HG02884 (cell line): ENCODE data around the gene COMMD7.
"Not testable (repeated sequence)": the region's sequence is repeated elsewhere in the genome, so short reads cannot be mapped to it uniquely, and the experiment has no call there.

Experiments
- ATAC-seq: cut with Tn5 transposase; IDR thresholded peaks from one replicate; pipeline ENCODE4 v1.9.1; 2021; ENCODE audit warnings: mild to moderate bottlenecking, moderate library complexity; ENCODE audit not compliant: unreplicated experiment

The COMMD7 gene

DNA sequence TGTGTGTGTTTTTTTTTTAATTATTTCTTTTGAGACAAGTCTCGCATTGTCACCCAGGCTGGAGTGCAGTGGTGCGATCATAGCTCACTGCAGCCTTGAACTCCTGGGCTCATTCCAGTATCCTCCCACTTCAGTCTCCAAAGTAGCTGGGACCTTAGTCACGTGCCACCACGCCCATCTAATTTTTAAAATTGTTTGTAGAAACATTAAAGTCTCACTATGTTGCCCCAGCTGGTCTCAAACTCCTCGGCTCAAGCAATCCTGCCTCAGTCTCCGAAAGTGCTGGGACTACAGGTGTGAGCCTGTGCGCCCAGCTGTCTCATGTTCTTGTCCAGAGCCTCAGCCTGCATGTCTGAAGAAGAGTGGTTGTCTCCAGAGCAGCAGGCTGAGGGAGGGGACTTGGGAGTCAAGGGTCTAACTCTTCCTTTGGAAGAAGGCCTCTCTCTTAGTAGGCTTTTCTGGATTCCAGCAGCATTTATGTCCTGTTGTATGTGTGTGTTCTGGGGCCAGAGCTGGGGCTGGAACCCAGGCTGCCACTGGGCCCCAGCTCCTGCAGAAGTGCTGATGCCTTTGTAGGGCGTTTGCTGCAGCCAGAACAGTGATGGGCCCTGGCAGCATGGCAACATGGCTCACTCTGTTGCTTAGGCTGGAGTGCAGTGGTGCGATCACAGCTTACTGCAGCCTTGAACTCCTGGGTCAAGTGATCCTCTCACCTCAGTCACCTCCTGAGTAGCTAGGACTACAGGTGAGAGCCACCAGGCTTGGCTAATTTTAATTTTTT is 24.3 kb upstream of the COMMD7 start:
- ATAC-seq, result no peak

DNA sequence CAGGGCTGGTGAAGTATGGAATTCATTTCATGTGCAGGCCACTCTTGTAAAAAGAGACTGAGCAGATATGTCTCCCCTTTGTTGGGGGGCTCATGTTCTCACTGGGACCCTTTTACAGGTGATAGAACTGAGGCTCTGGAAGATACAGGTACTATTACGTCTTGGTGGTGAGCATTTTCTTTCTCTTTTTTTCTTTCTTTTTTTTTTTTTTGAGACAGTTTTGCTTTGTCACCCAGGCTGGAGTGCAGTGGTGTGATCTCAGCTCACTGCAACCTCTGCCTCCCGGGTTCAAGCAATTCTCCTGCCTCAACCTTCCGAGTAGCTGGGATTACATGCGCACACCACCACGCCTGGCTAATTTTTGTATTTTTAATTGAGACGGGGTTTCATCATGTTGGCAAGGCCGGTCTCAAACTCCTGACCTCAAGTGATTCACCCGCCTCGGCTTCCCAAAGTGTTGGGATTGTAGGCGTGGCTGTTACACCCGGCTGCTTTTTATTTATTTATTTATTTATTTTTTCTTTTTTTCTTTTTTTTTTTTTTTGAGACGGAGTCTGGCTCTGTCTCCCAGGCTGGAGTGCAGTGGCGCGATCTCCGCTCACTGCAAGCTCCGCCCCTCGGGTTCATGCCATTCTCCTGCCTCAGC is 22.1 kb upstream of the COMMD7 start:
- ATAC-seq, result not testable (repeated sequence)

DNA sequence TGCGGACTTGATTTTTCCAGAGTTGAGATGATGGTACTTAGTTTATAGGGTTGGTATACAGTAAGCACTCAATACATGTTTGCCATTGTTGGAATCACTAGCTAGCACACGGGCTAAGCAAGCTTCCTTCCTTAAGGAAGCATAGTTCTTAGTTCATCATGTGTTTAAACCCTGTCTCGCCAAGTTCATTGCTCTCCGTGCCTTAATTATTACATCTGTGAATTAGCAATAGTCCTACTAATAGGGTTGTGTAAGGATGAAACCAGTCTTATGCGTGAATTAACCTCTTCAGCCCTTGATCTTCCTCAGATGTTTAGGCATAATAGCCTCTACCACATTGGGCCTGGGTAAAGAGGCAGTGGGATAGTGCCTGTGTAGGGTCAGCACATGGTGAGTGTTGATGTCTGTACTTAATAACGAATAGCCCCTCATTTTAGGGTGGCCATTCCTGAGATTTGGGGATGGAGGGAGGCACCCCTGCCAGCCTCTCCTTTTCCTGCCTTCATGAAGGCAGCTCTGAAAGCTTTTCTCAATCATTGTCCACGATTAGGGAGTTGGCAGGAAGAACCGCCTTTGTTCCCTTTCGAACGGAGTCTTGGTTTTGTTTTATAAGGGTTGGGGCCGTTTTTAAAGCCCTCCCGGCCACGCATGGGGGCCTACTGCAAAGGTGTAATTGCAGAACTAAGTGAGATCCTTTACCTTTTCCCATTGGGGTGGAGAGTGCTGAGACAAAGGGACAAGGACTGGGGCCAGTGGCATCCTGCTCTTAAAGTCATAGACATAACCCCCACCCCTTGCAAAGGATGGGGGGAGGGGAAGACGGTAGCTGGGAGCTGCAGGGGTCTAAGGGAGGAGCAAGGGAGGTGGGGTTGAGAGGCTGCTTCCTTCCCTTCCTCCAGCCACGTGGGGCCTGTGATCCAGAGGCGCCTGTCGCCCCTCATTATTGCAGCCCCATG is 21.0 kb upstream of the COMMD7 start:
- no peak for ATAC-seq

DNA sequence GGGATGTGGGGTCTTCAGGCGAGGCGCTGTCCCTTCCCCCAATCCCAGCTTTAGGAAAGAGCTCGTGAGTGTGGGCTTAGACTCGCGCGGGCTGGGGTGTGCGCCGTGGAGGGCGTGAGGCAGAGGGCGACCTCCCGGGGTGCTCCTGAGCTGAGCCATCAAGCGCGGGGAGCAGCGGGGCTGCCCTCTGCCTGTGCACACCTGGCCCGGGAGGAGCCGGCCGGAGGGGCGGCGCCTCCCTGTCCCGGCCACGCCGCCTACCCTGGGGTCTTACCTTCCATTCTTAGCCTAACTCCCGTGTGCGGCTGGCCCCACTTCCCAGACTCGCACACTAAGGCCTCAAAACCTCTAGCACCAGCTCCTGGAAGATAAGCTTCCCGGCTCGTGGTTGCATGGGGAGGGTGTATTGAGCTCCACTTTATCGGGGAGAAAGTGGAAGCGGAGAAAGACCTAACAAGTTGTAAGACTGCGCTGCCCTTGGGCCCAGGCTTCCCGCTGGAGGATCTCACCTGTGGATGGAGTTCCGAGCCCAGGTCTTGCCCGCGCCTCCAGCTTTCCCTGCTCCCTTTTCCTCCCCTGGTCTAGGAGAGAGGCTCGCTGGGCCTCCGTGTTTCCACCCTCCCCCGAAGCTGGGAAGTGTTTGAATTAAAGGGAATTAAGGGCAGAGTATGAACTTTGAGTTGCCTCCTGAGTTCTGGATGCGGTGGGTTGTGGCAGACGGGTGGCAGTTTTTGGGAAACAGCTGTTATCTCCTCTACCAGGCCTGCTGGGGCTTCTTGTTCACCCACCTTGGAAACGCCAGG is 20.1 kb upstream of the COMMD7 start:
- ATAC-seq, result no peak

DNA sequence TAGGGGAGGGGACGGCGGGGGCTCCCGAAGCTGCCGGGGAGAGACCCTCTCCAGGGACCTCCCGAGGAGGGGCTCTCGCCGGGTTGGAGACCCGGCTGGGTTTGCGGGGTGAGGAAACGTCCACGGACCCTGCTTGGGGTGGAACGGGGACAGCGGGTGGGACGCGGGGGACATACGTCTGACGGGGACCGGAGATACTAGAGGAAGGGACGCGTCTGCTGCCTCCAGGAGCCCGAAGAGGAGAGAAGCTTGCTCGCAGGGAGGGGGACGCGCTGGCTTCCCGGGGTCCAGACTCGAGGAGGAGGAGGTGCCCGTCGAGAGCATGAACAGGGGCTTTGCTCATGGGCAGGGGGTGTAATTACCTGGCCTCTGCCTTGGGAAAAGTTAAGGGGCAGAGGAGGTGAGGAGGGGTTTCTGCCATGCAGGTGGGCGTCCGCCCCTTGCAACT is 19.5 kb upstream of the COMMD7 start:
- no peak for ATAC-seq

DNA sequence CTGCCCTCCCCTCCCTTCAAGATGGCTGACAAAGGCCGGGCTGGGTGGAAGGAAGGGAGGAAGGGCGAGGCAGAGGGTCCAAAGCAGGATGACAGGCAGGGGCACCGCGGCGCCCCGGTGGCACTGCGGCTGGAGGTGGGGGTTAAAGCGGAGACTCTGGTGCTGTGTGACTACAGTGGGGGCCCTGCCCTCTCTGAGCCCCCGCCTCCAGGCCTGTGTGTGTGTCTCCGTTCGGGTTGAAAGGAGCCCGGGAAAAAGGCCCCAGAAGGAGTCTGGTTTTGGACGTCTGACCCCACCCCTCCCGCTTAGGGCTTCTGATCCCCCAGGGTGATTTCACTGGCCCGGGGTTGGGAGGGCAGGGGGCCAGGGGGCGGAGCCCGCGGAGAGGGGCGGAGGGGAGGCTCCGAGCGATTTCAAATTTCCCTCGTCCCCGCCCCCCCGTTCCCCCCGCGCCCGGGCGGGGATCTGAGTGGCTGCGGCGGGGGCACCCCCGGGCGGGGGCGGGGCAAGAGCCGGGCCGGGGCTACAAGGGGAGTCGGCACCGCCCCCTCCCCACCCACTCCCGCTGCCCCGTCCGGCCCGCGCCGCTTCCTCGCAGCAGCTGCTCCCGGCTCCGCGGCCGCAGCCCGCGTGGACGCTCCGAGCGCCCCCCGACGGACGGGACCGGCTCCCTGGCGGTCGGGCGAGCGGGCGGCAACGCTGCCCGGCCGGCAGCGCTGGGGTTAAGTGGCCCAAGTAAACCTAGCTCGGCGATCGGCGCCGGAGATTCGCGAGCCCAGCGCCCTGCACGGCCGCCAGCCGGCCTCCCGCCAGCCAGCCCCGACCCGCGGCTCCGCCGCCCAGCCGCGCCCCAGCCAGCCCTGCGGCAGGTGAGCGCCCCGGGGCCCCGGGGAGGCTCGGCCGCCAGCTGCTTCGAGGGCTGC is 18.8 kb upstream of the COMMD7 start, which contains the start of gene DNMT3B:
Gene DNMT3B, plus strand, starts transcription at position 555 of the 923 bp plus-strand sequence. CDS start 17,939 bp downstream, outside the sequence.
- peak; percentile 43 for ATAC-seq

DNA sequence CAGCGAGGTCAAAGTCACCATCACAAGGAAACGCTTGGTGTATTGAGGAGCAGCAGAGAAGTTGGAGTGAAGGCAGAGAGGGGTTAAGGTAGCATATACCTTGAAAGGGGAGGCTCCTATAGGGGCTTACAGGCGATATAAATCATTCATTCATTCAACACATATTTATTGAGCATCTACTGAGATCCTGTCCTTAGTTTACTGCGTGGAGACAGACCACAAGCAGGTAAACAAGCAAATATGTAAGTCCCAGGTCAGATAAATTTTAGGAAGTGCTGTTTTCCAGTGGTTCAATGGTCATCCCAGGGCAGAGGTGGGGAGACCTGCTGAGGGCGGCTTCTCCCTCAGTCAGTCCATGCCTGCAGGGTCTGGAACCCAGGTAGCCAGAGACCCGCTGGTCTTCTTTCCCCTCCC is 18.2 kb upstream of the COMMD7 start:
- no peak for ATAC-seq

DNA sequence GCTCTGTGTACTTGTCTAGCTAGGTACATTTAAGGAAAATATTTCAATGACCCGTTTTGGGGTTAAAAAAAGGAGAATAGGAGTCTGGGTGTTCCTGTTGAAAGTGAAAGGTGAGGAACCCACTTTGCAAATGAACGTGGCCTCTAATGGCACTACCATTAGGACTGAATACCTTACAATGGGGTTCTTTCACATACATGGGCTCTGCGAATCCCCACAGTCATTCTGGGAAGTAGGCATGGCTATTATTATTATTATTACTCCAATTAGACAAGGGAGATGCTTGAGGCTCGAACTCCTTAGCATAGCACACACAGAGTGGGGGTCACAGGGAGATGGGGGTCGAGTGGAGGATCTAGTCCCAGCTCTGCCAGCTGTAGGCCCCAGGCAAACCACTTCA is 12.9 kb upstream of the COMMD7 start:
- ATAC-seq, result no peak

DNA sequence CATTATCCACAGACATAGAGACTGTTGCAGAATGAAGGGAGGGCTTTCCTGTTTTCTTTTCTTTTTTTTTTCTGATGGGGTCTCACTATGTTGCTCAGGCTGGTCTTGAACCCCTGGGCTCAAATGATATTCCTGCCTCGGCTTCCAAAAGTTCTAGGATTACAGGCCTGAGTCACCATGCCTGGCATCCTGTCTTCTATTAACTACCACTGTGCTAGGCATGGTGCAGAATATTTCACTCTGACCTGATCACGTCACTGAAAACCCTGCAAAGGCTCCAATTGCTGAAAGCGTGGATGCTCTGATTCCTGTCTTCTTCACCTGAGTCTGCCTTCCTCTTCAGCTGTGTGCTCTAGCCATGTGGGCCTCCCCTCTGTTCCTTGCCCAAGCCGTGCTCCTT is 10.5 kb upstream of the COMMD7 start:
- no peak for ATAC-seq

DNA sequence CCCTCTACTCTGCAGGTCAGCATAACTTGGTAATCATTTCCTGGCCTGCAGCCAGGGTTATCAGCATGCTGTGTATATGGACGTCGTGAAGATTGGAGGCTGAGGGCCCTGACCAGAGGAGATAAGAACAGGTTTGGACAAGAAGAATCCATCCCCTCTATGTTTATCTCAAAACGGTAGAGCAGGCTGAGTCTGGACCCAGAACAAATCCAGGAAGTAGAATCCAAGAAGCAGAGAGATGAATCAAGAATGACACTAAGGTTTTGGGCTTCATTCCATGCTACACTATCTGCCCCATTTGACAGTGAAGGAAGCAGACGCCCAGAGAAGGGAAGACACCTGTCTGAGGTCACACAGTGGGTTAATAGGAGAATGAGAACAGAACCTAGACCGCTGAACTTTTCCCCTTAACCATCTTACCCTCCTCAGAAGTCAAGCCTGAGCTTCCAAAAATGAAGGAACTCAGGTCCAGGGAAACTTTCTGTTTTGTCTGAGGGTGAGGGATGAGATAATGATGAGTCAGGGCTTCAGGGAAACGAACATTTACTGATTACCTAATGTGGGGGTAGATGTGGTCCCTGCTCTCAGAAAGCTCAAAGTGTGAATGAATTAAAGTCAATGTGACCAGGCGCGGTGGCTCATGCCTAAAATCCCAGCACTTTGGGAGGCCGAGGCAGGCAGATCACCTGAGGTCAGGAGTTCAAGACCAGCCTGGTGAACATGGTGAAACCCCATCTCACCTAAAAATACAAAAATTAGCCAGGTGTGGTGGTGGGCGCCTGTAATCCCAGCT is 9.4 kb upstream of the COMMD7 start:
- ATAC-seq, result no peak

DNA sequence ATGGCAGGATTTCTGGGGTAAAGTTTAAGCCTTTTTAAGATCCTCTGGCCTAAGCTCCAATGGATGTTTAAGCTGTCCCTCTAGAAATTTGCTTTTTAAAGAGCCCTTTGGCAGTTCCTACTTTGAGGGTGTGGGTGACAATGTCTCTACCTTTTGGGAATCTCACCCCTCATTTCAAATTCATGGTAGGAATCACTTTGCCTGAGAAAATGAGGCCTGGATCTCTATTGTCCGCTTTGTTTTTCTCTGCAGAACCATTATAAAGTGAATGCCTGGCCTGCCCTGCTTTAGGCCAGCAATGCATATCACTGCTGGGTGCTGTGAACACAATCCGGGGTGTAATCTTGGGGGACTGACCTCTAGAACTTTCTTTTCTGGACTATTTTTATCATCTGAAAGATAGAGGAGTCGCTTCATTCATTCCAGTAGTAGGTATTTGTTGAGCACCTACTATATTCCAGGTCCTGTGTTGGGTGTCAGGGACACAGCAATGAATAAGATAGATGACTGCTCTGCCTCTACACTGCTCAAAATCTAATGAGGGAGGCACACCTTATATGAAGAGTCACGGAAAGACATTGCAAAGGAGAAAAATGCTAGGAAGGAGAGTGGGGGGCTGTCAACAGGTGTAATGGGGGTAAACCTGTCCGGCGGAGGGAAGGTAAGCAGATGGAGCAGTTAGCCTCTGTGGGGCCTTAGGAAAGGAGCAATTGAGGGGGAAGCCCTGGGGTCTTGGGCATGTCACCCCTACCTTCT is 8.6 kb upstream of the COMMD7 start:
- no peak for ATAC-seq

DNA sequence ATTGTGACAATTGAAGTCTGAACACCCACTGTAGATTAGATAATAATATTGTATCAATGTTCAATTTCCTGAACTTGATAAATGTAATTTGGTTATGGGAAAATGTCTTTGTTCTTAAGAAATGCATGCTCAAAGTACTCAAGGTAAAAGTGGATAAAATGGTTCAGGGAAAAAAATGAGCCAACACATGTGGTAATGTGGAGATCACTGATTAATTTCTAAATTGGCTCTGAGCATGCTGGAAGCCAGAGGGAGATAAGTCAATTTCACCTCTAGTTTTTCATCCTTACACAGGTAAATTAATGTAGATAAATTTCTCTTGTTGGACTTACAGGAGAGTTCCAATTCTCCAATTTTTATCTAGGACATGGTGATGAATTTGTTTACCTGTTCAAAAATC is 8.0 kb upstream of the COMMD7 start:
- no peak for ATAC-seq

DNA sequence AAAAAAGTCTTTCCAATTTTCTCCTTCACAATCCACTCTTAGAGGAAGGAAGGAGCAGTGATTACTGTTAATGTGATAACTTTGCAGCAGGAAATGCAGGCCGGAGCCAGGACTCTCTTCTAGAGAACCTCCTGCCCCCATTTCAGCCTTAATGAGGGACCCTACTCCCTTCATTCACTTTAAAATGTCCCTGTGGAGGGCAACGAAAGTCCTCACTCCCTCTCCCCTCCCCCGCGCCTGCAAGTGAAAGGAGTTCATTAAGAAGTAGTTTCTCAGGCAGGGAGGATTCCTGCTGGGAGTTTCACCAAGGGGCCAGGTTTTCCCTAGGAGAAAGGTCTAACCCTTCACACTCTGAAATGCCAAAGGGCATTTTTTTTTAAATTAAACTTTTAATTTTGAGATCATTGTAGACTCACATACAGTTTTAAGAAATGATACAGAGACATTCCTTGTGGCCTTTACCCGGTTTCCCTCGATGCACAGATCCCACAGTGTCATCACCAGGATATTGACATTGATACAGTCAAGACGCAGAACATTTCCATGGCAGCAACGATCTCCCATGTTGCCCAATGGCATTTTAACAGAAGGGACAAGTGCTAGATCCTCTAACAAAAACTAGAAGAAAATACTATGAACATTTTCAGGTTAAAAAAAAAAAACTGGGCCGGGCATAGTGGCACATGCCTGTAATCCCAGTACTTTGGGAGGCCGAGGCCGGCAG is 6.8 kb upstream of the COMMD7 start:
- no peak for ATAC-seq

DNA sequence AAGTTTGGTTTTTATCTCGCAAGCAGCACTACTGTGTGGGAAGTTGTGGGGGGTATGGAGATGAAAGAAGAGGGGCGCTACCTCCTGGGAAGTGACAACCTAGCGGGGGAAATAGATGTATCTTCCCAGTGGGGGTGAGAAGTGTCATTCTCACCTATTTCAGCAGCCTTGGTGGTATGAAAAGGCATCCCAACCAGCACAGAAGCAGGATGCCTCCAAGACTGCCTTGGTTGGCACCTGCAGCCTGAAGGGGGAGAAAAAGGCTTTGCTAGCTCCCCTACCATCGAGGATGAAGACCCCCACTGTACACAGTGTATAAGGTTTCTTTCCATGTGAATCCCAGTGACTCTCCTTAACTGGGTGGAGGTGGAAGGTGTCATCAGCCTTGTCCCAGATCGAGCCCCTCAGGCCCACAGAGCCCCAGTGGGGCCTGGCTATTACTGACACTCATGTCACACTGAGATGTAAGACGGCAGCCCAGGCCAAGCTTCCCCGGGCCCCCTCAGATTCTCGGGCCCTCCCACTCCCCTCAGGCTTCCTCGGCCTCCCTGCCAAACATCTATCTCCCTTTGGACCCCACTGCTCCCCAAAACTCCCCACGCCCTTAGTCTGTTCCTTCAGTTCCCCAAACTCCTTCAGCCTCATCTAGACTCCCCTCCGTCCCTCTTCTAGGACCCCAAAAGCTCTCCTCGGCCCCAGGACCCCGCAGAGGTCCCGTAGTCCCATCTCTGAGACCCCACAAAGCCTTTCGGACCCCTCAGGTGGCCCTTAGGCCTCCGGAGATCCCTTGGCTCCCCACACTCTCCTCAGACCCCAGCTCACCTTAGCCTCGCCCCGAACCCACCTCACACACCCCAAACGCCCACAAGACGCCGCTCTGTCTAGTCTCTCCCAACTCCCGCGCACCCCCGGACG is 688 bp downstream of the COMMD7 start:
- ATAC-seq, result no peak

DNA sequence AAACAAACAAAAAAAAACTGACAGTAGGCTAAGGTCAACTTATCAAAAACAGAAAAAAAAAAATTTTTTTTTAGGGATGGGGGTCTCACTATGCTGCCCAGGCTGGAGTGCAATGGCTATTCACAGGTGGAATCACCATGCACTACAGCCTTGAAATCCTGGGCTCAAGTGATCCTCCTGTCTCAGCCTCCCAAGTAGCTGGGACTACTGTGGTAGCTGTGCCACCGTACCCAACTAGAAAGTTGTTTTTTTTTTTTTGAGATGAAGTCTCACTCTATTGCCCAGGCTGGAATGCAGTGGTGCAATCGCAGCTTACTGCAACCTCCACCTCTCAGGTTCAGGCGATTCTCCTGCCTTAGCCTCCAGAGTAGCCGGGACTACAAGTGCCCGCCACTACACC is 2.1 kb downstream of the COMMD7 start:
- no peak for ATAC-seq
